Endothelial cell of hepatic sinusoid (primary cell): ENCODE measurements around the gene KARS1.

Source experiments
- in situ Hi-C: cut with HindIII; loops from 2 replicates; pipeline ENCODE4 v1.10.0; 2017; ENCODE audit warnings: low sequenced_read_pairs

Gene KARS1

DNA sequence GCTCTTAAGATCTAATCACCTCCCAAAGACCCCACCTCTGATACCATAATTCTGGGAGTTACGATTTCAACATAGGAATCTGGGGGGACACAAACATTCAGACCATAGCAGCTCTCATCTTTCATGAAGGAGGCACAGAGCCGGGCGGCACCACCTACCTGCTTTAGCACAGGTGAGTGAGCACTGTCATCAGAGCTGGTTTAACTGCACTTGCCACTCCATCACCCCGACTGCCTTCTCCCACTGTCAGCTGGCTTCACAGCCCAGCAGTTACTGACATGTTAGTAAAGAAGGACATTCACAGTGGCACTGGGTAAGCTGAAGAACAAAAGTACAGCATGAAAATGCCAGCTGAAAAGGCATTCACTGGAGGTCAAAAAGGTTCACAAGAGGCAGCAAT lies 58.7 kb downstream of the KARS1 start:
- in situ Hi-C loops = no loop called here

- in situ Hi-C loops = no loop called here
These were observed 63.4 kb downstream of the KARS1 start for GRCh38 chr16:75584108-75584507.

- in situ Hi-C loops = no loop called here
These were observed 68.1 kb downstream of the KARS1 start for GRCh38 chr16:75579281-75579834.

DNA sequence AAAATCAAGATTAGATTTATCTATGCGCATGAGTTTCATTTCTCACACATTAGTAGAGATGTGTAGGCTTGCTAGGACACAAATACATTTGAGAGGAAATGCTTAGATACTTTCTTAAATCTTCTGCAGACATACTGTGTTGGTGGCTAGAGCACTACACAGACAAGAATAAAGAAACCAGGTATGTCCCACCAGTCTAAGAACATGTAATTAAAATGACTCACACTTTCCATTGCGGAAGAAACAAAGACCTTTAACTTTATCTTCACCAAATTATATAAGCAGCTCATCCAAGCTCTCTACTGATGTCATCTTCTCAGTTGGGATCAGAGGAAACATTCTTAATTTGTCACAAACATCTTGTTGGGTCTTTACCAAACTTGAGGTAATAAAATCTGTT lies 68.7 kb downstream of the KARS1 start:
- in situ Hi-C loops = no loop called here

GRCh38 chr16:75578212-75578611 lies 69.3 kb downstream of the KARS1 start:
- in situ Hi-C loops = no loop called here
